Effector CD4-positive, alpha-beta T cell (primary cell): ENCODE measurements around the gene FHDC1.

Experiments
- DNase-seq: peaks from one replicate; pipeline ENCODE4 v3.0.0-alpha.2; 2020

The FHDC1 gene

DNA sequence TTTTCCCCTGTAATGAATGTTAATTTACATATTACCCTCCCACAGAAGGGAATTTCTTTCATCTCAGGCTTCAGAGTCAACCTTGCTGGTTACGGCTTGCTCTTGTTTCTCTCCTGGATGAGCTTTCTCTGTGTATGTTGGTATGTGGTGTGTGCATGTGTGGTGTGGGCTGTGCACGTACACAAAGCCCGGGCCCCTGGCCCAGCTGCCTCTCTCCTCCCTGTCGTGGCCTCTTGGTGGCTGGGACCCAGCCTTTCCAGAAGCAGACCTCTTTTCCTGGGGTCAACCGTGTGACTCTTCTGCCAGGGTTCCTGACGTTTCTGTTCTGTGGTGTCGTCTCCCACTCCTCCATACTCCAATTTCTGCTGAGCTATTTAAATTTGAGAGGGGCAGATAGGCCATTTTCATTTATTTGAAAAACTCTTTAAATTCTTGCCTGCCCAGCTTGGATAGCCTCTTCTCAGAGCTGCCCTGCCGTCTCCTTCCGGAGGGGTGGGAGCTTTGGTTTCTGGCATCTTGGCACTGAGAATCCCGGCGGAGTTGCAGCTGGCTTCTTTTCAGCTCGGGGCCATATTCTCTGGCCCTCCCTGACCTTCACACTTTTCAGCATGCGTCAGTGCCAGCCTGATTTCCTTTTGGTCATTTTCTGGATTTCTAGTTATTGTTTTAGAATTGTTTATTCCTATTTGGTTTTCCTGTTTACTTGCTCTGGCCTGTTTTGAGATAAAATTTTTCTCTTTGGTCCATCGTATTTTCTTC, 25.1 kb downstream of the FHDC1 start:
- DNase-seq: no peak

DNA sequence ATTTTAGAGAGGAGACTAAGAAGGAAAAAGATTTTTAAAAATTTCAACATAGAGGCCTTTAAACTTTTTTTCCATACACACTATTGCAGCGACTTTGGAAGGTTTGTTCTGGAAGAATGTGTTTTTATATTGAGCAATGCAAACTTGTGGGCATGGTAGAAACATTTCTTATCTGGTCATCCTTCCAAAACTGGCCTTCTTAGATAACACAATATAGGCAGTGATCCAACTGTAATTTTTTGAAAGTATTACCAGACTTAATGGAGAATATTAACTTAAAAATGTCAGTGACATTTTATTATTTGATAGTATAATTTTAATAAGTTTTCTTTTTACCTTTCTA, 25.6 kb downstream of the FHDC1 start:
- DNase-seq: no peak

GRCh38 chr4:152962150-152962549, 26.0 kb downstream of the FHDC1 start:
- DNase-seq: no peak

DNA sequence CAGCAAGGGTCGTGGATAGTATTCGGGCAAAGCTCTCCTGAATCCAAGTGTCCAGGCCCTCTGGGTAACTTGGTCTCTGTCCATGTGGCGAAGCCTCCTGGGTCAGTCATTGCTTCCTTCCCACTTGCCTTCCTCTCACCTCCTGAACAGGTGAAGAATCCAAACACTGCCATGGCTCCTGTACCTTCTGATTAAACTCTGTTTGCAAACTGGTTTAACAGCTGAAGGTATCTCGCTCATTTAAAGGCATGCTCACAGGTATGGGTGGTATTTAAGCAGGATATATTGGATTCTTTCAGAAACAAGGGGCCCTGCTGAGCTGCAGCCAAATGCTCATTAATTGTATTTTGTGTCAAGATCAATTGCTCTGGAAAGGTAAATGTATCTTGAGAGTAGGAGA, 28.2 kb downstream of the FHDC1 start:
- DNase-seq: no peak

GRCh38 chr4:152965611-152966010, 29.5 kb downstream of the FHDC1 start:
- DNase-seq: no peak

DNA sequence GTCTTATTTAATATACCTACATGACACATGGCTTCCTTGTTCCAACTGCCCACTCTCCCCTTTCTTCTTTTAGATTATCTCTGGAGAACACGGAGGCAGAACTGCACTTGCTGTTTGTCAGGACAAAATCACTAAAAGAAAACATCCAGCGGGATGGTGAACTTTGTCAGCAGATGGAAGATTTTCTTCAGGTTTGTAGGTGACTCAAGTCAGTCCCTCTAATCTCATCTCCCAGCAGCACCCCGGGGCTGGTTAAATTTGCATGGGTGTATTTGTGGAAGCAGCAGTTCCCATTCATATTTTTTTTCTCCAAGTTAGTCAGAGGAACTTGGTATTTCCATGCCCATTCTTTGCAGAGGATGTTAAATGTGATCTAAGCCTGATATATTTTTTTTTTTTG, 31.8 kb downstream of the FHDC1 start:
- no peak for DNase-seq

DNA sequence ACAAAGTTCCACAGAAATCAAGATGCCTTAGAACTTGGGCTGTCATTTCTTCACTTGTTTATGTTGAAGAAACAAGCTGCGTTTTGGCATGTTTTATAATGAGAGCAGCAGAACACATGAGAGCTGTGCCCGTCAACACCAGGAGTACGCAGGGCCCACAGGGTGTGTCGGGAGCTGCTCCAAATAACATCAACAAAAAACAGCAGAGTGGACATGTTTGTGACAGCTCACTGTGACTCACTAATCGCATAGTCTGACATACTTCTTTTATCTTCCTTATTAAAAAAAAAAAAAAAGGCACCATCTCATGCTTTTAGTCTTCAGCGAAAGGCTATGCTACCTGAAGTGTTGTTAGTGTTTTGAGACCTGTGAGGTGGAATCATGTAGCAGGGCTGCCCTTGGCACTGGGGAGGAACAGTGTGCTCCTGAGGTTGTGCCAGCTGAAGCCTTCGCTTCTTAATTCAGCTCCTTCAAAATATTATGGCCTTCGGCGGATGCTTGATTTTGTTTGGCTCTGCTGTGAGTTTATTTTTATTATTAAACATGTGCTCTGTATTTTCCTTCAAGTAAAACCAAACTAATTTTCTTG, 32.8 kb downstream of the FHDC1 start:
- no peak for DNase-seq

- DNase-seq: no peak
These were observed 34.1 kb downstream of the FHDC1 start for GRCh38 chr4:152970102-152970820.

- DNase-seq: no peak
These were observed 34.9 kb downstream of the FHDC1 start for GRCh38 chr4:152971053-152971452.

DNA sequence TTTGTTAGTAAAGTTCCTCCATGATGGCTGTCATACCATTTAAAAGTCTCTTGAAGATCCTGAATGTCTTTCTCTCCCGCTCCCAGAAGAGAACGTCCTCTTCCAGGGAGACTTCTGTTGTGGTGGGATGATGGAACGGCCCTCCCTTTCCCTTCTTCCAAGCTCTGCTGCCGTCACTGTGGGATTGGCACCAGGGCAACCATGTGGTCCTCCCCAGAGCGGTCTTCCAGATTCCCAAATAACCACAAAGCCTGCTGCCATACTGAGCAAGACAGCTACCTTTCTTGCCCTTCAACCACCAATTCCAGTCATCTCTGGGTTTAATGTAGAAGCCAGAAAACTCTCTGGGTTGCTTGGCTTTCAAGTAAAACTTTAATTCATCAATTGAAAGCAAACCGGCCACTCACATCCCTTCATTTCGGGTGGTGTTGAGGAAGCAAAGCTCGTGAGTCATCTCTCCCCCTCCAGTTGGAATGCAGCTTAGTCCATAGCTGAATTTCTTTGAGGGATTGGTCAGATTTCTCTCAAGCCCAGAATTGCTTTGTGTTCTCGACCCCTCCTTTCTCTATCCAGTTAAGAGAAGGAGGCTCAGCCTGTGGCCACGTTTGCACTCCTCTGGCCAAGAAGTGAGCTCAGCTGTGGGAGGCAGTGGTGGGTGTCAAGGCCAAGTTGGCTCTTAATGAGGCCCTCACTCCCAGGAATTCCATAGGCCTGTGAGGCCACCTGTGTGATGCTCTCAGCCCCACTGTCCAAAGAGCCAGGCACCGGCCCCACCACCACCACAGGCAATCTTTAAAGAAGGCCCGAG, 36.9 kb downstream of the FHDC1 start:
- no peak for DNase-seq

DNA sequence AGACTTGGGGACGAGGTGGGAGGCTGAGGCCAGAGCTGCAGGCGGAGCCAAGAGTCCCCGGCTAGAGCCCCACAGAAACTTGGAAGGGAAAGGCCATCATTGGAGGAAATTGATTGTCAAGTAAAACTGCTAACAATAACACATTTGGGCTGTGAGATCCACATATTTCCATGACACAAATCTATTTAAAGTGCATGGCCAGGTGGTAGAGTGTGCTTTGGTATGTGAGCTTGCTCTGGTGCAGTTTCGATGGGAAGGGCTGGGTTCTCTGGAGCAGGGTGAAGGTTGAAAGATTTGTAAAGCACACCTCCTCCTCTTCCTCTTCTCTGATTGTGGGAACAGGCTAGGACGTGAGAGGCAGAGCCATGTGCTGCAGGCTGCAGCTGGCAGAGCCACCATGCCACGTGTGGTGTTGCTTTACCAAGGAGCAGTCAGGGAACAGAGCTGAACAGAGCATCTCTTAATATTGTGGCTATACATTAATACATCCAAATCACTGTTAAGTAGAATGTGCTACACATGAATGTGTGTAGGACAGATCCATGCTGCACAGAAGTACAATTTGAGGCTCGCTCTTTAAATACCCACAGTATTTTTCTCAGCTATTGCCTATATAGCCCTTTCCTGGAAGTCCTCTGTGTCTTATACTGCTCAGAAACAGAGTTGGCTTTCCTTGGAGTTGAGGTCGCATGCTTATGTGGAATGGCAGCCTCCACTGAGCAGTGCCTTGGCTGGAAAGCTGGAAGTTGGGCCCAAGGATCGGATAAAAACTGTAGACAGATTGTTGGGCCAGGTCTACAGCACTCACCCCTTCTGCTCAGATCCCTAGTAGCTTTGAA, 37.7 kb downstream of the FHDC1 start:
- no peak for DNase-seq

GRCh38 chr4:152974468-152975379, 38.6 kb downstream of the FHDC1 start:
- DNase-seq: no peak

DNA sequence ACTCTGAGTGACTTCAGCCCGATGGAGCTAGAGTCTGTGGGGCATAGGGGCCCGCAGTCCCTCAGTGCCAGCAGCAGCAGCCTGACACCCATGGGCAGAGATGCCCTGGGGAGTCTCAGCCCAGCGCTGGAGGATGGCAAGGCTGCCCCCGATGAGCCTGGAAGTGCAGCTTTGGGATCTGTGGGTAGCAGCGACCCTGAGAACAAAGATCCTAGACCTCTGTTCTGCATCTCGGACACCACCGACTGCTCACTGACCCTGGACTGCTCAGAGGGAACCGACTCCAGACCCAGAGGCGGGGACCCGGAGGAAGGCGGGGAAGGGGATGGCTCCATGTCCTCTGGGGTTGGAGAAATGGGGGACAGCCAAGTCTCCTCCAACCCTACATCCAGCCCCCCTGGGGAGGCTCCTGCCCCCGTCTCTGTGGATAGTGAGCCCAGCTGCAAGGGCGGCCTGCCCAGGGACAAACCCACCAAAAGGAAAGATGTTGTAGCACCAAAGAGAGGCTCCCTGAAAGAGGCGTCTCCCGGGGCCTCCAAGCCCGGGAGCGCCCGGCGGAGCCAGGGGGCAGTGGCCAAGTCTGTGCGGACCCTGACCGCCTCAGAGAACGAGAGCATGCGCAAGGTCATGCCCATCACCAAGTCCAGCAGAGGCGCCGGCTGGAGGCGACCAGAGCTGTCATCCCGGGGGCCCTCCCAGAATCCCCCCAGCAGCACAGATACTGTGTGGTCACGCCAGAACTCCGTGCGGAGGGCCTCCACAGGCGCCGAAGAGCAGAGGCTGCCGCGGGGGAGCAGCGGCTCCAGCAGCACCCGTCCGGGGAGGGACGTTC, 39.5 kb downstream of the FHDC1 start:
- DNase-seq: no peak

GRCh38 chr4:152976212-152976761, 40.2 kb downstream of the FHDC1 start:
- no peak for DNase-seq

GRCh38 chr4:152979731-152980330, 43.7 kb downstream of the FHDC1 start:
- DNase-seq: no peak

DNA sequence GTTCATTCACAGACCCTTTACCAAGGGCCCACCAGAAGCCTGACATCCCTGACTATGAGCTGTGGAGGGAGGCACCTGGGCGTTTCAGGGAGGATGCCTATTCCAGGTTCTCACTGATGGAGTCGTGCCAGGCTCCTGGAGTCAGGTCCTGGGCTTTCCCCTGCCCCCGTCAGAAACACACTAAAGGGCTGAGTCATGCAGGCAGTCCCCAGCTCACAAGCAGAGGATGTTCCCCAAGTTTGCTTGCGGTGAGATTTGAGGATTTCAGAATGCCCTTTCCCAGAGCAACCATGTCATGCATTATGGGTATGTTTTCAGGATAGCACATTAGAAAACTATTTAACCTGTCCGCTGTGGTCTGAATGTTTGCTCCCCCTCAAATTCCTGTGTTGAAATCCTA, 45.2 kb downstream of the FHDC1 start:
- no peak for DNase-seq

DNA sequence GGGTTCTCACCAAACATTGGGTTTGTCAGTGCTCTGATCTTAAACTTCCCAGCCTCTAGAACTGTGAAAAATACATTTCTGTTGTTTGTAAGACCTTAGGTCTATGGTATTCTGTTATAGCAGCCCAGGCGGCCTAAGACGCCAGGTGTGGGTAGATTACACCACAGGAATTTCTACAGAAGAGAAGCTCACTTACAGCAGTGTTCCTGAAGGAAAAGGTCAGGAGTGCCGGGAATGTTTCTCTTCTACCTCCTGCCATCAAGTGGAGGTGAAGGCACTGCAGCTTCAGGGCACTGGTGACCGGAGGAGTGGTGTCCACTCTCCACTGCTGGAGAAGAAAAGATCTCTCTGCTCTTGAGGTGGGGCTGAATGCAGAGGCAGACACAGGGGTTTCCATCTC, 45.7 kb downstream of the FHDC1 start:
- no peak for DNase-seq

GRCh38 chr4:152983221-152983620, 47.1 kb downstream of the FHDC1 start:
- DNase-seq: no peak

DNA sequence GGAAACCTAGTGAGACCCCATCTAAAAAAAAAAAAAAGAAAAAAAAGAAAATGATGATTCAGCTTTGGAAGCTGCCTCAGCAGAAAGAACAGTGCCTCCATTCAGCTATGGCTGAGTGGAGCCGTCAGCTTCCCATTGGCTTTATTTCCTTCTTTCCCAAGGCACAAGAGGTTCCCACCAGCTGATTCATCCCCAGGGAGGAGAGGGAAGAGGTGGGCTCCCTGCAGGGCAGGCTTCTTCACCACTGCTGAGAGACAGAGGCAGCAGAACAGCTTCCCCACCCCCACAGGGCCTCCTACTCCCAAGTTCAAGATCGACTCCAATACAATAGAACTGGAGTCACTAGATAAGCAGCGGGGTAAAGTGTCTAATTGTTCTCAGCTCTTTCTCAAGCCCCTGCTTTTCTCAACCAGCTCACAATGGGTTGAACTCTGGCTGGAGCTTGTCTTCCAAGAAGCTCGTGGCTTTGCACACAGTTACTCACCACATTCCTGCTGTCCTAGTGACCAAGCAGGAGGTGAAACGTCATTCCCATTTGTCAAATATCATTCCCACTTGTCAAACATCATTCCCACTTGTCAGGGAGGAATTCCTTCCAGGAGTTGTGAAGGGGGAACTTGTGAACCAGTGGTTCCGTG, 47.8 kb downstream of the FHDC1 start:
- no peak for DNase-seq
